Measurements from ENCODE around the gene CNTNAP2. TPM values are rescaled to one million over a fixed set of nuclear protein-coding genes. Genes with fewer than 3 reads are reported as not detected.

CNTNAP2 gene
- total and polyA plus RNA-seq, 4 donors = 41.3 to 127 (median 67.8) TPM

- no peaks in the 10 kb centered on the region for H3K27me3 ChIP-seq (ENCODE audit: control insufficient read depth, insufficient read depth, low read length)
- H3K4me3 ChIP-seq (ENCODE audit: low read depth, low read length) = no peak overlapping the region
- no peak overlapping the region for H3K27ac ChIP-seq (ENCODE audit: low read depth, low read length)
- H3K36me3 ChIP-seq (ENCODE audit: control insufficient read depth, insufficient read depth, low read length) = no peaks in the 10 kb centered on the region
- no peaks in the 10 kb centered on the region for H3K4me1 ChIP-seq (ENCODE audit: control insufficient read depth, insufficient read depth, low read length)
- DNase-seq (ENCODE audit: low read depth in 4 of 6, low spot score in 6 of 6) = no peak
- H3K9me3 ChIP-seq (ENCODE audit: control insufficient read depth, insufficient read depth, low read length) = peaks cover 3% of the 10 kb centered on the region
- 63% methylated on average over 2 of the region's 2 CpGs for WGBS (ENCODE audit: insufficient coverage)
Measured at GRCh38 chr7:146865696-146866095, 749.1 kb downstream of the CNTNAP2 start.

- Histone ChIP-seq H3K36me3 (ENCODE audit: control insufficient read depth, insufficient read depth, low read length) (no peaks in the 10 kb centered on the region), H3K4me1 (ENCODE audit: control insufficient read depth, insufficient read depth, low read length) (no peaks in the 10 kb centered on the region), H3K27ac (ENCODE audit: low read depth, low read length) (no peak overlapping the region), H3K27me3 (ENCODE audit: control insufficient read depth, insufficient read depth, low read length) (no peaks in the 10 kb centered on the region), H3K4me3 (ENCODE audit: low read depth, low read length) (no peak overlapping the region), H3K9me3 (ENCODE audit: control insufficient read depth, insufficient read depth, low read length) (no peaks in the 10 kb centered on the region)
- WGBS (ENCODE audit: insufficient coverage) = 100% methylated on average over 1 of the region's 4 CpGs
- DNase-seq (ENCODE audit: low read depth in 4 of 6, low spot score in 6 of 6) = no peak
Measured at GRCh38 chr7:146874722-146875121, 758.1 kb downstream of the CNTNAP2 start.

- no peak overlapping the region for H3K4me3 ChIP-seq (ENCODE audit: low read depth, low read length)
Measured at GRCh38 chr7:146875237-146875785, 758.7 kb downstream of the CNTNAP2 start.

GRCh38 chr7:146875981-146876380 lies 759.4 kb downstream of the CNTNAP2 start:
- Histone ChIP-seq H3K36me3 (ENCODE audit: control insufficient read depth, insufficient read depth, low read length) (no peaks in the 10 kb centered on the region), H3K27ac (ENCODE audit: low read depth, low read length) (no peak overlapping the region), H3K9me3 (ENCODE audit: control insufficient read depth, insufficient read depth, low read length) (no peaks in the 10 kb centered on the region), H3K4me1 (ENCODE audit: control insufficient read depth, insufficient read depth, low read length) (no peaks in the 10 kb centered on the region), H3K27me3 (ENCODE audit: control insufficient read depth, insufficient read depth, low read length) (no peaks in the 10 kb centered on the region), H3K4me3 (ENCODE audit: low read depth, low read length) (no peak overlapping the region)
- DNase-seq (ENCODE audit: low read depth in 4 of 6, low spot score in 6 of 6) = no peak
- 57% methylated on average over 1 of the region's 2 CpGs for WGBS (ENCODE audit: insufficient coverage)

More at GRCh38 chr7:146875237-146875785, 758.7 kb downstream of the CNTNAP2 start:
- Histone ChIP-seq H3K27me3 (ENCODE audit: control insufficient read depth, insufficient read depth, low read length) (no peaks in the 10 kb centered on the region), H3K4me1 (ENCODE audit: control insufficient read depth, insufficient read depth, low read length) (no peaks in the 10 kb centered on the region), H3K9me3 (ENCODE audit: control insufficient read depth, insufficient read depth, low read length) (no peaks in the 10 kb centered on the region), H3K36me3 (ENCODE audit: control insufficient read depth, insufficient read depth, low read length) (no peaks in the 10 kb centered on the region), H3K27ac (ENCODE audit: low read depth, low read length) (no peak overlapping the region)
- WGBS (ENCODE audit: insufficient coverage) = 17% methylated on average over 1 of the region's 3 CpGs
- DNase-seq (ENCODE audit: low read depth in 4 of 6, low spot score in 6 of 6) = peak in 1 of 6 donors; percentile 41

GRCh38 chr7:146876411-146876810 lies 759.8 kb downstream of the CNTNAP2 start:
- Histone ChIP-seq H3K27me3 (ENCODE audit: control insufficient read depth, insufficient read depth, low read length) (no peaks in the 10 kb centered on the region), H3K9me3 (ENCODE audit: control insufficient read depth, insufficient read depth, low read length) (no peaks in the 10 kb centered on the region), H3K4me1 (ENCODE audit: control insufficient read depth, insufficient read depth, low read length) (no peaks in the 10 kb centered on the region), H3K36me3 (ENCODE audit: control insufficient read depth, insufficient read depth, low read length) (no peaks in the 10 kb centered on the region), H3K27ac (ENCODE audit: low read depth, low read length) (no peak overlapping the region), H3K4me3 (ENCODE audit: low read depth, low read length) (no peak overlapping the region)
- no CpG with 5 or more reads among the region's 3 CpGs for WGBS (ENCODE audit: insufficient coverage)
- no peak for DNase-seq (ENCODE audit: low read depth in 4 of 6, low spot score in 6 of 6)

- WGBS (ENCODE audit: insufficient coverage) = no CpG with 5 or more reads among the region's 1 CpG
- H3K27me3 ChIP-seq (ENCODE audit: control insufficient read depth, insufficient read depth, low read length) = no peaks in the 10 kb centered on the region
- H3K4me1 ChIP-seq (ENCODE audit: control insufficient read depth, insufficient read depth, low read length) = no peaks in the 10 kb centered on the region
- H3K4me3 ChIP-seq (ENCODE audit: low read depth, low read length) = no peak overlapping the region
- H3K27ac ChIP-seq (ENCODE audit: low read depth, low read length) = no peak overlapping the region
- no peaks in the 10 kb centered on the region for H3K36me3 ChIP-seq (ENCODE audit: control insufficient read depth, insufficient read depth, low read length)
- H3K9me3 ChIP-seq (ENCODE audit: control insufficient read depth, insufficient read depth, low read length) = no peaks in the 10 kb centered on the region
- no peak for DNase-seq (ENCODE audit: low read depth in 4 of 6, low spot score in 6 of 6)
Measured at GRCh38 chr7:146878901-146879300, 762.3 kb downstream of the CNTNAP2 start.

- Histone ChIP-seq H3K4me3 (ENCODE audit: low read depth, low read length) (no peak overlapping the region), H3K9me3 (ENCODE audit: control insufficient read depth, insufficient read depth, low read length) (no peaks in the 10 kb centered on the region), H3K36me3 (ENCODE audit: control insufficient read depth, insufficient read depth, low read length) (no peaks in the 10 kb centered on the region), H3K27ac (ENCODE audit: low read depth, low read length) (no peak overlapping the region), H3K27me3 (ENCODE audit: control insufficient read depth, insufficient read depth, low read length) (no peaks in the 10 kb centered on the region), H3K4me1 (ENCODE audit: control insufficient read depth, insufficient read depth, low read length) (no peaks in the 10 kb centered on the region)
- WGBS (ENCODE audit: insufficient coverage) = no CpG with 5 or more reads among the region's 2 CpGs
- no peak for DNase-seq (ENCODE audit: low read depth in 4 of 6, low spot score in 6 of 6)
Measured at GRCh38 chr7:146885231-146885630, 768.6 kb downstream of the CNTNAP2 start.

GRCh38 chr7:146889806-146890555 lies 773.4 kb downstream of the CNTNAP2 start:
- peak in 2 of 6 donors; percentile 13 to 82 for DNase-seq (ENCODE audit: low read depth in 4 of 6, low spot score in 6 of 6)
- Histone ChIP-seq H3K27ac (ENCODE audit: low read depth, low read length) (no peak overlapping the region), H3K27me3 (ENCODE audit: control insufficient read depth, insufficient read depth, low read length) (no peaks in the 10 kb centered on the region), H3K4me1 (ENCODE audit: control insufficient read depth, insufficient read depth, low read length) (no peaks in the 10 kb centered on the region), H3K4me3 (ENCODE audit: low read depth, low read length) (no peak overlapping the region), H3K9me3 (ENCODE audit: control insufficient read depth, insufficient read depth, low read length) (no peaks in the 10 kb centered on the region), H3K36me3 (ENCODE audit: control insufficient read depth, insufficient read depth, low read length) (no peaks in the 10 kb centered on the region)
- 83% methylated on average over 1 of the region's 6 CpGs for WGBS (ENCODE audit: insufficient coverage)

GRCh38 chr7:146892151-146892550 lies 775.5 kb downstream of the CNTNAP2 start:
- no peaks in the 10 kb centered on the region for H3K27me3 ChIP-seq (ENCODE audit: control insufficient read depth, insufficient read depth, low read length)
- 92% methylated on average over 1 of the region's 2 CpGs for WGBS (ENCODE audit: insufficient coverage)
- H3K36me3 ChIP-seq (ENCODE audit: control insufficient read depth, insufficient read depth, low read length) = no peaks in the 10 kb centered on the region
- no peak overlapping the region for H3K27ac ChIP-seq (ENCODE audit: low read depth, low read length)
- H3K9me3 ChIP-seq (ENCODE audit: control insufficient read depth, insufficient read depth, low read length) = no peaks in the 10 kb centered on the region
- no peak overlapping the region for H3K4me3 ChIP-seq (ENCODE audit: low read depth, low read length)
- no peaks in the 10 kb centered on the region for H3K4me1 ChIP-seq (ENCODE audit: control insufficient read depth, insufficient read depth, low read length)
- no peak for DNase-seq (ENCODE audit: low read depth in 4 of 6, low spot score in 6 of 6)

- no peaks in the 10 kb centered on the region for H3K4me1 ChIP-seq (ENCODE audit: control insufficient read depth, insufficient read depth, low read length)
- H3K4me3 ChIP-seq (ENCODE audit: low read depth, low read length) = no peak overlapping the region
- no peaks in the 10 kb centered on the region for H3K36me3 ChIP-seq (ENCODE audit: control insufficient read depth, insufficient read depth, low read length)
- DNase-seq (ENCODE audit: low read depth in 4 of 6, low spot score in 6 of 6) = no peak
- 60% methylated on average over 1 of the region's 3 CpGs for WGBS (ENCODE audit: insufficient coverage)
- H3K27me3 ChIP-seq (ENCODE audit: control insufficient read depth, insufficient read depth, low read length) = no peaks in the 10 kb centered on the region
- H3K27ac ChIP-seq (ENCODE audit: low read depth, low read length) = no peak overlapping the region
- no peaks in the 10 kb centered on the region for H3K9me3 ChIP-seq (ENCODE audit: control insufficient read depth, insufficient read depth, low read length)
Measured at GRCh38 chr7:146894927-146895326, 778.3 kb downstream of the CNTNAP2 start.
